GM18526 (cell line): ENCODE data around the gene XIRP2.

ENCODE experiments used
- POLR2A ChIP-seq: IDR thresholded peaks from 3 replicates; pipeline ENCODE4 v1.6.1; 2011; ENCODE audit not compliant: insufficient read length; ENCODE audit errors: extremely low read depth

XIRP2 gene

GRCh38 chr2:167136879-167137596 lies 248.8 kb downstream of the XIRP2 start:
- TF ChIP-seq POLR2A, result no peak

GRCh38 chr2:167140330-167140729 lies 252.1 kb downstream of the XIRP2 start:
- no peak for TF ChIP-seq POLR2A

- no peak for TF ChIP-seq POLR2A
Observed at GRCh38 chr2:167140767-167141166, 252.5 kb downstream of the XIRP2 start.

- no peak for TF ChIP-seq POLR2A
Observed at GRCh38 chr2:167142554-167142953, 254.3 kb downstream of the XIRP2 start.

GRCh38 chr2:167144179-167144898 lies 256.1 kb downstream of the XIRP2 start:
- TF ChIP-seq POLR2A, result no peak

- no peak for TF ChIP-seq POLR2A
Observed at GRCh38 chr2:167147271-167147941, 259.1 kb downstream of the XIRP2 start.

- TF ChIP-seq POLR2A, result no peak
Observed at GRCh38 chr2:167151894-167152293, 263.6 kb downstream of the XIRP2 start.

GRCh38 chr2:167157523-167157922 lies 269.2 kb downstream of the XIRP2 start:
- TF ChIP-seq POLR2A, result no peak

GRCh38 chr2:167177196-167177595 lies 288.9 kb downstream of the XIRP2 start:
- no peak for TF ChIP-seq POLR2A

GRCh38 chr2:167181134-167181533 lies 292.9 kb downstream of the XIRP2 start:
- no peak for TF ChIP-seq POLR2A

GRCh38 chr2:167181688-167182087 lies 293.4 kb downstream of the XIRP2 start:
- TF ChIP-seq POLR2A, result no peak

GRCh38 chr2:167182403-167182802 lies 294.1 kb downstream of the XIRP2 start:
- no peak for TF ChIP-seq POLR2A

- TF ChIP-seq POLR2A, result no peak
Observed at GRCh38 chr2:167183931-167184330, 295.7 kb downstream of the XIRP2 start.

GRCh38 chr2:167186465-167186864 lies 298.2 kb downstream of the XIRP2 start:
- TF ChIP-seq POLR2A, result no peak

GRCh38 chr2:167187049-167187727 lies 298.9 kb downstream of the XIRP2 start:
- TF ChIP-seq POLR2A, result no peak
